ENCODE measurements around the gene SPATS1.

DNA sequence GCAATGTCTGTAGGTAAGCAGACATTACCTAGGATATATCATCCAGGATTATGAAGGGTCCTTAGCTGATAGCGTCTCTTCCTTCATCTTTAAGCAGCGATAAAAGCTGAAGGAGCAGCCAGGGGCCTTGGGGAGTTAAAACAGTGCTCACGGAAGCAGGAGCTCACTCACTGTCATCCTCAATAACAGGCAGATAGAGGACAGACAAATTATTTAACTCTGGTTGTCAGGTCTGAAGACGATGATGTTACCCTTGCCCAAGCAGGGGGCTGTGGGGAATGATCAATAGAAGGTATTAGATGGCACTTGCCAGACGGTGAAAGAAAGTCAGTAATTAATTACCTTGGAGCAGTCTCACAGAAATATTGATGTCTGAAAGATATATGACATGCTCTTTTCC is 12.6 kb upstream of the SPATS1 start:
- TF ChIP-seq, protein P1, sequence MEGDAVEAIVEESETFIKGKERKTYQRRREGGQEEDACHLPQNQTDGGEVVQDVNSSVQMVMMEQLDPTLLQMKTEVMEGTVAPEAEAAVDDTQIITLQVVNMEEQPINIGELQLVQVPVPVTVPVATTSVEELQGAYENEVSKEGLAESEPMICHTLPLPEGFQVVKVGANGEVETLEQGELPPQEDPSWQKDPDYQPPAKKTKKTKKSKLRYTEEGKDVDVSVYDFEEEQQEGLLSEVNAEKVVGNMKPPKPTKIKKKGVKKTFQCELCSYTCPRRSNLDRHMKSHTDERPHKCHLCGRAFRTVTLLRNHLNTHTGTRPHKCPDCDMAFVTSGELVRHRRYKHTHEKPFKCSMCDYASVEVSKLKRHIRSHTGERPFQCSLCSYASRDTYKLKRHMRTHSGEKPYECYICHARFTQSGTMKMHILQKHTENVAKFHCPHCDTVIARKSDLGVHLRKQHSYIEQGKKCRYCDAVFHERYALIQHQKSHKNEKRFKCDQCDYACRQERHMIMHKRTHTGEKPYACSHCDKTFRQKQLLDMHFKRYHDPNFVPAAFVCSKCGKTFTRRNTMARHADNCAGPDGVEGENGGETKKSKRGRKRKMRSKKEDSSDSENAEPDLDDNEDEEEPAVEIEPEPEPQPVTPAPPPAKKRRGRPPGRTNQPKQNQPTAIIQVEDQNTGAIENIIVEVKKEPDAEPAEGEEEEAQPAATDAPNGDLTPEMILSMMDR (IDR thresholded peaks at IDR 0.05): no peak
- TF ChIP-seq POLR2A (IDR thresholded peaks at IDR 0.05): no peak

All from esophagus squamous epithelium (tissue), 4 donors.